RKO (cell line): ENCODE measurements around the gene MFSD11.
"Not testable (repeated sequence)": the region's sequence is repeated elsewhere in the genome, so short reads cannot be mapped to it uniquely, and the experiment has no call there.

ENCODE experiments used
- DNase-seq: peaks from one replicate; pipeline ENCODE4 v3.0.0-alpha.2; 2016; ENCODE audit warnings: low spot score

The MFSD11 gene

GRCh38 chr17:76726776-76727718 is 10.9 kb upstream of the MFSD11 start, which contains the start of gene METTL23:
METTL23 (plus strand) TSS chr17:76726839; CDS start chr17:76729711, 2,872 bp downstream.
- peak; percentile 79 for DNase-seq

GRCh38 chr17:76727745-76728456 is 10.0 kb upstream of the MFSD11 start:
- DNase-seq: peak; percentile 66

- DNase-seq: not testable (repeated sequence)
Measured at GRCh38 chr17:76731800-76732733, 5.9 kb upstream of the MFSD11 start.

GRCh38 chr17:76732734-76733617 is 4.9 kb upstream of the MFSD11 start:
- peak; percentile 49 for DNase-seq

GRCh38 chr17:76733618-76733957 is 4.3 kb upstream of the MFSD11 start:
- DNase-seq: no peak

- DNase-seq: peak; percentile 78
Measured at GRCh38 chr17:76734080-76734840, 3.7 kb upstream of the MFSD11 start.

GRCh38 chr17:76735006-76735405 is 2.9 kb upstream of the MFSD11 start:
- DNase-seq: peak; percentile 66

- DNase-seq: peak; percentile 52
Measured at GRCh38 chr17:76735586-76736348, 2.2 kb upstream of the MFSD11 start.

GRCh38 chr17:76736349-76737081 is 1.4 kb upstream of the MFSD11 start:
- DNase-seq: no peak

- peak; percentile 97 for DNase-seq
Measured at GRCh38 chr17:76737082-76737675, 740 bp upstream of the MFSD11 start, which contains the start of gene SRSF2. SRSF2 (minus strand) TSS chr17:76737331; CDS start chr17:76737160, 171 bp downstream.

GRCh38 chr17:76738468-76738850 is 540 bp downstream of the MFSD11 start:
- DNase-seq: no peak

- not testable (repeated sequence) for DNase-seq
Measured at GRCh38 chr17:76739568-76740115, 1.7 kb downstream of the MFSD11 start.

- no peak for DNase-seq
Measured at GRCh38 chr17:76740329-76741118, 2.6 kb downstream of the MFSD11 start.

- DNase-seq: peak; percentile 70
Measured at GRCh38 chr17:76742958-76743357, 5.0 kb downstream of the MFSD11 start.

GRCh38 chr17:76744747-76745146 is 6.8 kb downstream of the MFSD11 start:
- DNase-seq: no peak

- DNase-seq: peak; percentile 62
Measured at GRCh38 chr17:76745785-76746184, 7.9 kb downstream of the MFSD11 start.
